SK-N-SH treated with all-trans-retinoic acid at 6 μM for 48 hours (cell line): ENCODE results near the gene GRIK5.

Source experiments
- ATAC-seq: fragments of 200-7000 bp; cut with Tn5 transposase; 3 replicates; pipeline ENCODE4 v1.9.1; 2020; ENCODE audit warnings: mild to moderate bottlenecking, moderate library complexity
- ARNTL ChIP-seq: fragments of 450-650 bp; formaldehyde crosslinking; IDR thresholded peaks from 2 replicates; pipeline ENCODE4 v1.5.0; 2020; ENCODE audit warnings: low read depth, mild to moderate bottlenecking, moderate library complexity, borderline replicate concordance
- CREB5 ChIP-seq: fragments of 250-450 bp; sonication (Bioruptor Pico); IDR thresholded peaks from 2 replicates; pipeline ENCODE4 v1.5.1; 2020; ENCODE audit warnings: low read depth, mild to moderate bottlenecking, moderate library complexity
- CSDC2 ChIP-seq: fragments of 250-450 bp; sonication (Bioruptor Pico); IDR thresholded peaks from 2 replicates; pipeline ENCODE4 v1.5.0; 2020; ENCODE audit warnings: mild to moderate bottlenecking, moderate library complexity
- CSRNP3 ChIP-seq: fragments of 250-450 bp; sonication (Bioruptor Pico); IDR thresholded peaks from 2 replicates; pipeline ENCODE4 v1.5.1; 2021; ENCODE audit warnings: mild to moderate bottlenecking, moderate library complexity
- ESRRG ChIP-seq: fragments of 250-450 bp; sonication (Bioruptor Pico); IDR thresholded peaks from 2 replicates; pipeline ENCODE4 v1.6.1; 2021; ENCODE audit warnings: mild to moderate bottlenecking
- GLIS3 ChIP-seq: fragments of 250-450 bp; sonication (Bioruptor Pico); IDR thresholded peaks from 2 replicates; pipeline ENCODE4 v1.5.0; 2020; ENCODE audit warnings: mild to moderate bottlenecking, moderate library complexity
- ISL1 ChIP-seq: fragments of 250-450 bp; sonication (Bioruptor Pico); IDR thresholded peaks from 2 replicates; pipeline ENCODE4 v2.1.2; 2022; ENCODE audit warnings: mild to moderate bottlenecking, moderate library complexity
- PATZ1 ChIP-seq: fragments of 250-450 bp; sonication (Bioruptor Pico); IDR thresholded peaks from 2 replicates; pipeline ENCODE4 v1.8.0; 2020; ENCODE audit warnings: mild to moderate bottlenecking, moderate library complexity, borderline replicate concordance
- PPARA ChIP-seq: fragments of 250-450 bp; sonication (Bioruptor Pico); IDR thresholded peaks from 2 replicates; pipeline ENCODE4 v1.5.0; 2020; ENCODE audit warnings: mild to moderate bottlenecking, borderline replicate concordance
- RARB ChIP-seq: fragments of 250-450 bp; sonication (Bioruptor Pico); IDR thresholded peaks from 2 replicates; pipeline ENCODE4 v1.8.0; 2021; ENCODE audit warnings: mild to moderate bottlenecking, moderate library complexity
- SNAI2 ChIP-seq: fragments of 250-450 bp; sonication (Bioruptor Pico); IDR thresholded peaks from 2 replicates; pipeline ENCODE4 v1.5.0; 2020; ENCODE audit warnings: mild to moderate bottlenecking, moderate library complexity
- TCF4 ChIP-seq: fragments of 250-450 bp; sonication (Bioruptor Pico); IDR thresholded peaks from 2 replicates; pipeline ENCODE4 v1.8.0; 2021; ENCODE audit warnings: mild to moderate bottlenecking, moderate library complexity, borderline replicate concordance
- TOX ChIP-seq: fragments of 250-450 bp; sonication (Bioruptor Pico); IDR thresholded peaks from 2 replicates; pipeline ENCODE4 v1.8.0; 2021; ENCODE audit warnings: mild to moderate bottlenecking, moderate library complexity, borderline replicate concordance
- TSHZ2 ChIP-seq: fragments of 250-450 bp; sonication (Bioruptor Pico); IDR thresholded peaks from 2 replicates; pipeline ENCODE4 v1.5.0; 2020; ENCODE audit warnings: mild to moderate bottlenecking, moderate library complexity
- ZC3H10 ChIP-seq: fragments of 250-450 bp; sonication (Bioruptor Pico); IDR thresholded peaks from 2 replicates; pipeline ENCODE4 v1.5.1; 2021; ENCODE audit warnings: mild to moderate bottlenecking, moderate library complexity
- ZFP3 ChIP-seq: fragments of 250-450 bp; sonication (Bioruptor Pico); IDR thresholded peaks from 2 replicates; pipeline ENCODE4 v1.5.0; 2020; ENCODE audit warnings: mild to moderate bottlenecking, moderate library complexity
- ZNF565 ChIP-seq: fragments of 450-650 bp; formaldehyde crosslinking; conservative IDR thresholded peaks from 2 replicates; pipeline ENCODE4 v1.5.0; 2020; ENCODE audit warnings: low read depth, mild to moderate bottlenecking, moderate library complexity
- ZNF70 ChIP-seq: fragments of 450-650 bp; formaldehyde crosslinking; IDR thresholded peaks from 2 replicates; pipeline ENCODE4 v1.5.0; 2020; ENCODE audit warnings: mild to moderate bottlenecking, moderate library complexity
- ZNF8 ChIP-seq: fragments of 450-650 bp; formaldehyde crosslinking; IDR thresholded peaks from 2 replicates; pipeline ENCODE4 v1.5.0; 2020; ENCODE audit warnings: mild to moderate bottlenecking, moderate library complexity

GRIK5 gene

GRCh38 chr19:42057846-42058245 is 12.2 kb downstream of the GRIK5 start (continued):
- TF ChIP-seq ESRRG (CRISPR knock-in tag) (no peak), CSDC2 (CRISPR knock-in tag) (no peak)

- TF ChIP-seq ESRRG (CRISPR knock-in tag): no peak
- TF ChIP-seq TOX: no peak
- no peak for TF ChIP-seq ZNF70 (CRISPR knock-in tag)
- no peak for TF ChIP-seq SNAI2 (CRISPR knock-in tag)
- no peak for TF ChIP-seq CREB5 (CRISPR knock-in tag)
- TF ChIP-seq ZNF8 (CRISPR knock-in tag): no peak
- no peak for TF ChIP-seq ZC3H10 (CRISPR knock-in tag)
- TF ChIP-seq PPARA (CRISPR knock-in tag): no peak
- no peak for TF ChIP-seq CSDC2 (CRISPR knock-in tag)
- no peak for TF ChIP-seq ZNF565
- no peak for TF ChIP-seq RARB (CRISPR knock-in tag)
- TF ChIP-seq TCF4: no peak
- TF ChIP-seq ZFP3 (CRISPR knock-in tag): no peak
- no peak for TF ChIP-seq ARNTL (CRISPR knock-in tag)
- TF ChIP-seq TSHZ2 (CRISPR knock-in tag): no peak
- no peak for TF ChIP-seq CSRNP3 (CRISPR knock-in tag)
- no peak for TF ChIP-seq ISL1 (CRISPR knock-in tag)
- no peak for ATAC-seq
Observed at GRCh38 chr19:42054205-42054604, 15.8 kb downstream of the GRIK5 start.

GRCh38 chr19:42053037-42053935 is 16.7 kb downstream of the GRIK5 start:
- TF ChIP-seq CSDC2 (CRISPR knock-in tag): no peak
- no peak for TF ChIP-seq RARB (CRISPR knock-in tag)
- no peak for TF ChIP-seq GLIS3 (CRISPR knock-in tag)
- TF ChIP-seq ISL1 (CRISPR knock-in tag): no peak
- no peak for TF ChIP-seq PATZ1 (CRISPR knock-in tag)
- TF ChIP-seq SNAI2 (CRISPR knock-in tag): no peak
- TF ChIP-seq TSHZ2 (CRISPR knock-in tag): no peak
- no peak for ATAC-seq
